Measurements from ENCODE around the gene PNMA6F. TPM values are rescaled to one million over a fixed set of nuclear protein-coding genes. Genes with fewer than 3 reads are reported as not detected.

The PNMA6F gene
- total and polyA plus RNA-seq, 2 of the 8 experiments (the other 6 are each of a cell fraction or from before 2014, with no cell fraction given), result 0.12 to 0.22 TPM

GRCh38 chrX:153333821-153334653, 12.5 kb upstream of the PNMA6F start, which contains the start of gene ZNF275:
Gene ZNF275 (plus strand): TSS chrX:153334153. CDS start chrX:153336680, 2,527 bp downstream.
- Histone ChIP-seq H2BK15ac (ENCODE audit: low read length) (no peak within 1 kb of the TSS), H3K4ac (replicated peaks; ENCODE audit: insufficient read length, low read depth, low read length) (no peak within 1 kb of the TSS), H2BK120ac (replicated peaks; ENCODE audit: low read depth, low read length) (no peak within 1 kb of the TSS), H3K36me3 (ENCODE audit: control insufficient read depth in 2 of 4, insufficient read depth in 4 of 4, low read length in 3 of 4) (peaks cover 0 to 15% (median 0%) of the 10 kb centered on the region in 4 experiments; a peak in 1 of 8 replicates), H2BK20ac (ENCODE audit: low read length) (no peak within 1 kb of the TSS), H3K27me3 (replicated peaks in 1 of 4; ENCODE audit: control insufficient read depth in 3 of 4, extremely low read depth in 1 of 4, insufficient read depth in 3 of 4, low read length in 3 of 4) (no peaks in the 10 kb centered on the region), H3K14ac (ENCODE audit: insufficient read length) (no peak within 1 kb of the TSS), H3K79me2 (ENCODE audit: control insufficient read depth in 1 of 2, insufficient read depth in 2 of 2, low read length in 2 of 2) (peaks cover 0 to 5% of the 10 kb centered on the region in 2 experiments; a peak in 2 of 4 replicates), H3K23ac (ENCODE audit: insufficient read length) (no peak within 1 kb of the TSS), H3K56ac (replicated peaks; ENCODE audit: insufficient read length, low read depth, low read length) (no peak within 1 kb of the TSS), H3K9ac (replicated peaks in 1 of 4; ENCODE audit: extremely low read depth in 1 of 4, low read depth in 3 of 4, low read length in 3 of 4) (peak within 1 kb of the TSS; percentile 29 to 82 (median 50); a peak in 6 of 7 replicates), H4K8ac (ENCODE audit: extremely low read depth, insufficient read depth, low read length) (no peak within 1 kb of the TSS; the same call in none of the 2 replicates), H4K91ac (replicated peaks; ENCODE audit: insufficient read length, low read length) (no peak within 1 kb of the TSS), H3K18ac (ENCODE audit: extremely low read depth, low read length) (no peak within 1 kb of the TSS; the same call in 1 of the 2 replicates), H2BK5ac (ENCODE audit: low read depth, low read length) (no peak within 1 kb of the TSS; the same call in 1 of the 2 replicates), H3K4me1 (replicated peaks in 1 of 4; ENCODE audit: control insufficient read depth in 3 of 4, insufficient read depth in 4 of 4, low read length in 3 of 4) (peaks cover 0 to 6% (median 0%) of the 10 kb centered on the region in 4 experiments; a peak in 1 of 7 replicates), H2AFZ (ENCODE audit: low read length) (peak within 1 kb of the TSS; percentile 81; the same call in 1 of the 2 replicates), H3K23me2 (ENCODE audit: low read depth, low read length) (no peaks in the 10 kb centered on the region; the same call in 1 of the 2 replicates), H3K4me2 (ENCODE audit: insufficient read depth in 1 of 2, low read depth in 2 of 2, low read length in 2 of 2) (peak within 1 kb of the TSS; percentile 60 to 68), H2BK12ac (ENCODE audit: low read depth, low read length) (peak within 1 kb of the TSS; percentile 80; the same call in 1 of the 2 replicates), H3K9me3 (ENCODE audit: insufficient read depth in 2 of 2, low read depth in 1 of 2, low read length in 1 of 2) (no peaks in the 10 kb centered on the region), H4K5ac (ENCODE audit: insufficient read length, low read depth, low read length) (no peak within 1 kb of the TSS), H3K4me3 (ENCODE audit: extremely low read depth in 1 of 4, insufficient read depth in 2 of 4, low read depth in 3 of 4, low read length in 4 of 4) (peak within 1 kb of the TSS; percentile 55 to 98 (median 72)), H3K27ac (ENCODE audit: low read depth, low read length) (peak within 1 kb of the TSS; percentile 52; the same call in 1 of the 2 replicates), H3K79me1 (ENCODE audit: low read depth, low read length) (peaks cover 2% of the 10 kb centered on the region; the same call in 1 of the 2 replicates), H4K20me1 (replicated peaks in 1 of 2; ENCODE audit: control insufficient read depth in 1 of 2, insufficient read depth in 2 of 2, low read length in 2 of 2) (peaks cover 0 to 1% of the 10 kb centered on the region in 2 experiments), H2AK5ac (ENCODE audit: low read depth, low read length) (no peak within 1 kb of the TSS)
- ChIA-PET POLR2A (ENCODE audit: partially characterized antibody) (interaction anchor here (1.1 to 1.6 kb wide), 3 partner anchors 11 to 161 kb away, joined by 3 to 4 read pairs (median 3); partner anchors contain the start of gene BGN), CTCF (ENCODE audit: partially characterized antibody) (interaction anchor here (0.8 to 1.3 kb wide), 3 partner anchors 17 to 104 kb away, joined by 3 to 5 read pairs (median 3); no protein-coding TSS in a partner anchor)
- no peak for FAIRE-seq
- TF ChIP-seq EP300 (IDR thresholded peaks at IDR 0.05; ENCODE audit: borderline replicate concordance in 1 of 2, low read depth in 2 of 2, low read length in 2 of 2), result no peak
- peak; percentile 68 for TF ChIP-seq KDM4A (IDR thresholded peaks at IDR 0.05; ENCODE audit: low read depth, low read length, severe bottlenecking)
- peak; percentile 65 for TF ChIP-seq PHF8 (conservative IDR thresholded peaks at IDR 0.05; ENCODE audit: low read depth, low read length)
- 0% methylated on average over 5 of the region's 86 CpGs; no CpG with 5 or more reads in 1 of the 2 experiments for WGBS, 2 experiments (ENCODE audit: extremely low coverage in 1 of 2, insufficient coverage in 1 of 2, insufficient read length in 1 of 2, insufficient replicate concordance in 2 of 2, low coverage in 1 of 2, low lambda C conversion rate in 2 of 2, missing lambda C conversion rate in 1 of 2)
- peak in 1 of 2 experiments; percentile 82 for DNase-seq (ENCODE audit: low read depth in 1 of 2, low spot score in 2 of 2)

Data from H1 (cell line).